Activated naive CD8-positive, alpha-beta T cell (primary cell): ENCODE data around the gene ESRRA.

Source experiments
- H3K27ac Mint-ChIP-seq: one replicate; pipeline ENCODE4 v1.8.0; 2021; ENCODE audit warnings: mixed read lengths
- H3K27me3 Mint-ChIP-seq: one replicate; pipeline ENCODE4 v1.8.0; 2021; ENCODE audit warnings: mixed read lengths
- H3K36me3 Mint-ChIP-seq: one replicate; pipeline ENCODE4 v1.8.0; 2021; ENCODE audit warnings: mixed read lengths
- H3K4me1 Mint-ChIP-seq: one replicate; pipeline ENCODE4 v1.8.0; 2021; ENCODE audit warnings: low read depth, mixed read lengths
- H3K4me3 Mint-ChIP-seq: one replicate; pipeline ENCODE4 v1.8.0; 2021; ENCODE audit warnings: mild to moderate bottlenecking, mixed read lengths
- H3K9me3 Mint-ChIP-seq: one replicate; pipeline ENCODE4 v1.8.0; 2021; ENCODE audit warnings: low read depth, mixed read lengths

Gene ESRRA

GRCh38 chr11:64352995-64353714 is 47.8 kb downstream of the ESRRA start:
- Mint-ChIP-seq H3K4me1 (peaks cover 12% of the 10 kb centered on the region), H3K36me3 (no peaks in the 10 kb centered on the region), H3K27ac (no peak overlapping the region)

DNA sequence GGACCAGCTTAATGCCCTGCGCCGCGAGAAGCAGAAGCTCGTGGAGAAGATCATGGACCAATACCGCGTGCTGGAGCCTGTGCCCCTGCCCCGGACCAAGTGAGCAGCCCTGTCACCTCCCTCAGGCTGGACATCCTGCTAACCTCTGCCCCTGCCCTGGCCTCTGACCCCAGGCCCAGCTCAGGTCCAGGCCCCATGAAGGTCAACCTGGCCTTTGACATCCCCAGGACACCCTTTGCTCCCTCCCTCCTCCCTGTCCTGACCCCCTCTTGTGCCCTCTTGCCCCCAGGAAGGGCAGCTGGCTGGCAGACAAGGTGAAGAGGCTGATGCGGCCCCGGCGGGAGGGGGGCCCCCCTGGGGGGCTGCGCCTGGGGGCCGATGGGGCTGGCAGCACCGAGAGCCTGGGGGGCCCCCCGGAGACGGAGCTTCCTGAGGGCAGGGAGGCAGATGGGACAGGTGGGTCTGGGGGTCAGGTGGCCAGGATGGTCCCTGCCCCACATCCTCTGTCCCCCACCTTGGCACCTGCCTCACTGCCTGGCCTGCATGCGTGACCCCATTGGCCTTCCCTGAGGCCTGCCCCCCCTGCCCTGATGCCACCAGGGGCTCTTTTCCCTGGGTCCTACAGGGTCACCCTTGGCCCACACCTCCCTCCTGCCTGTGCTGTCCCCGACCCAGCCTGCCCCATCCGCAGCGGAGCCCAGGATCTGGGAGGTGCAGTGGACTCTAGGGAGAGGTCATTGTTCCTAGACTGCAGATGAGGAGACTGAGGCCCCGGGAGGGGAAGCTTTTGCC is 48.6 kb downstream of the ESRRA start:
- no peaks in the 10 kb centered on the region for H3K27me3 Mint-ChIP-seq
- H3K9me3 Mint-ChIP-seq, result no peaks in the 10 kb centered on the region
- H3K4me3 Mint-ChIP-seq, result no peak overlapping the region
- peaks cover 13% of the 10 kb centered on the region for H3K4me1 Mint-ChIP-seq
- no peaks in the 10 kb centered on the region for H3K36me3 Mint-ChIP-seq
- H3K27ac Mint-ChIP-seq, result no peak overlapping the region

More at GRCh38 chr11:64352995-64353714, 47.8 kb downstream of the ESRRA start:
- Mint-ChIP-seq H3K9me3 (no peaks in the 10 kb centered on the region), H3K4me3 (no peak overlapping the region), H3K27me3 (no peaks in the 10 kb centered on the region)

GRCh38 chr11:64355078-64355940 is 50.0 kb downstream of the ESRRA start:
- H3K4me3 Mint-ChIP-seq, result no peak overlapping the region
- H3K9me3 Mint-ChIP-seq, result no peaks in the 10 kb centered on the region
- no peak overlapping the region for H3K27ac Mint-ChIP-seq
- peaks cover 23% of the 10 kb centered on the region for H3K4me1 Mint-ChIP-seq
- H3K27me3 Mint-ChIP-seq, result no peaks in the 10 kb centered on the region
- H3K36me3 Mint-ChIP-seq, result no peaks in the 10 kb centered on the region

GRCh38 chr11:64356498-64357411 is 51.4 kb downstream of the ESRRA start:
- Mint-ChIP-seq H3K27me3 (no peaks in the 10 kb centered on the region), H3K9me3 (no peaks in the 10 kb centered on the region), H3K4me1 (peaks cover 24% of the 10 kb centered on the region), H3K4me3 (peak overlapping the region; percentile 60), H3K27ac (no peak overlapping the region), H3K36me3 (no peaks in the 10 kb centered on the region)

- no peaks in the 10 kb centered on the region for H3K36me3 Mint-ChIP-seq
- H3K27ac Mint-ChIP-seq, result no peak overlapping the region
- H3K9me3 Mint-ChIP-seq, result no peaks in the 10 kb centered on the region
- H3K4me1 Mint-ChIP-seq, result peaks cover 24% of the 10 kb centered on the region
- H3K4me3 Mint-ChIP-seq, result no peak overlapping the region
- H3K27me3 Mint-ChIP-seq, result no peaks in the 10 kb centered on the region
These were observed 52.1 kb downstream of the ESRRA start for GRCh38 chr11:64357446-64357845.

- no peaks in the 10 kb centered on the region for H3K27me3 Mint-ChIP-seq
- peak overlapping the region; percentile 65 for H3K4me3 Mint-ChIP-seq
These were observed 52.7 kb downstream of the ESRRA start for GRCh38 chr11:64357904-64358535.

DNA sequence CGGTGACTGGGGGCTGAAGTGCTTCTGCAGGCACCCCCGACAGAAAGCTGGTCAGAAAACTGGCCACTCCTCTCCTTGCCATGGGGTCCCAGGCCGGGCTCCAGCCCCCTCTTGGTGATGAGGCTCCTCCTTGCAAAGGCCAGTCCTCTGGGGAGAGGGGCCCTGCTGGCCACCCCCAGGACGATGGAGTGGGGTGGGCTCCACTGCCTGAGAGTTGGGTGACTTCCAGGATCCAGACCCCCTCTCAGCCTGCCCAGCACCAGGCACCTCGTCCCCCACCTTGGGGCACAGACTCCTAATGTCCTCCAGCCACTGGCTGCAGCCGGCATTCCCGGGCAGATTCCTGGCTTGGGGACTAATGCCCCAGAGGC is 53.2 kb downstream of the ESRRA start:
- Mint-ChIP-seq H3K27ac (no peak overlapping the region), H3K4me3 (peak overlapping the region; percentile 65), H3K9me3 (no peaks in the 10 kb centered on the region), H3K36me3 (no peaks in the 10 kb centered on the region), H3K4me1 (peaks cover 24% of the 10 kb centered on the region), H3K27me3 (no peaks in the 10 kb centered on the region)

More at GRCh38 chr11:64357904-64358535, 52.7 kb downstream of the ESRRA start:
- no peaks in the 10 kb centered on the region for H3K36me3 Mint-ChIP-seq
- H3K9me3 Mint-ChIP-seq, result no peaks in the 10 kb centered on the region
- H3K27ac Mint-ChIP-seq, result no peak overlapping the region
- peaks cover 24% of the 10 kb centered on the region for H3K4me1 Mint-ChIP-seq

DNA sequence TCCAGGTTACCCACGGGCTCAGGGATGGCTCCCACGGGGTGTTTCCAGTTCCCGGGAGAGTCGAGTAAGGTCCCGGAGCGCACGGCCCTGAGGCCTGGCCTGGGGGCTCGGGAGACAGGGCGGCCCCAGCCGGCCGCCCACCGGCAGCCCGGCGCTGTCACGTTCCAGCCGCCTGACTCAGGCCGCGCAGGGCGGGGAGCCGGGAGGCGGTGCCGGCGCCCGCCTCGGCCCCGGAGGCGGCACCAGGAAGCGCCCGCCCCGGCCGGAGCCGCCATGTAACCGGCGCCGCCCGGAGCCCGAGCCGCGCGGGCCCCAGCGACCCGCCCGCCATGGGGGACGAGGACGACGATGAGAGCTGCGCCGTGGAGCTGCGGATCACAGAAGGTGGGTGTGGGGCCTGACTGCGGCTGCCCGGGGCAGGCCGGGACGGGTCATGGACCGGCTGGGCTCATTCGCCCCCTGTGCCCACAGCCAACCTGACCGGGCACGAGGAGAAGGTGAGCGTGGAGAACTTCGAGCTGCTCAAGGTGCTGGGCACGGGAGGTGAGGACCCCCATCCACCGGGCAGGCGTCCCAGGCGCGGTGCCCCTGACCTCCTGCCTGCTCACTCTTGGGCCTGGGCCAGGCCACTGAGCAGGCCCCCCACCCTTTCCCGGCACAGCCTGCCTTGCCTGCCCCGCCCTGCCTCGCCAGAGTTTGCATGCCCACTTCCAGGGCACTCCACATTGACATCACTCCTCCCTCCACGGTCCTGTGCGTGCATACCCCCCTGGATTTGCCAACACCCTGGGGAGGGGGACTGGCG is 53.8 kb downstream of the ESRRA start, which contains the start of gene RPS6KA4:
Gene RPS6KA4, plus strand, starts transcription at position 256 of the 805 bp plus-strand sequence. Its CDS starts 74 bp downstream, at position 330.
- Mint-ChIP-seq H3K27me3 (no peaks in the 10 kb centered on the region), H3K4me1 (peaks cover 24% of the 10 kb centered on the region), H3K4me3 (peak within 1 kb of the TSS; percentile 90), H3K9me3 (no peaks in the 10 kb centered on the region), H3K27ac (peak within 1 kb of the TSS; percentile 50), H3K36me3 (no peaks in the 10 kb centered on the region)

- peaks cover 24% of the 10 kb centered on the region for H3K4me1 Mint-ChIP-seq
- H3K27ac Mint-ChIP-seq, result peak overlapping the region; percentile 50
- peaks cover 3% of the 10 kb centered on the region for H3K36me3 Mint-ChIP-seq
- H3K9me3 Mint-ChIP-seq, result no peaks in the 10 kb centered on the region
- H3K4me3 Mint-ChIP-seq, result peak overlapping the region; percentile 90
- H3K27me3 Mint-ChIP-seq, result no peaks in the 10 kb centered on the region
These were observed 54.6 kb downstream of the ESRRA start for GRCh38 chr11:64359712-64360445.

DNA sequence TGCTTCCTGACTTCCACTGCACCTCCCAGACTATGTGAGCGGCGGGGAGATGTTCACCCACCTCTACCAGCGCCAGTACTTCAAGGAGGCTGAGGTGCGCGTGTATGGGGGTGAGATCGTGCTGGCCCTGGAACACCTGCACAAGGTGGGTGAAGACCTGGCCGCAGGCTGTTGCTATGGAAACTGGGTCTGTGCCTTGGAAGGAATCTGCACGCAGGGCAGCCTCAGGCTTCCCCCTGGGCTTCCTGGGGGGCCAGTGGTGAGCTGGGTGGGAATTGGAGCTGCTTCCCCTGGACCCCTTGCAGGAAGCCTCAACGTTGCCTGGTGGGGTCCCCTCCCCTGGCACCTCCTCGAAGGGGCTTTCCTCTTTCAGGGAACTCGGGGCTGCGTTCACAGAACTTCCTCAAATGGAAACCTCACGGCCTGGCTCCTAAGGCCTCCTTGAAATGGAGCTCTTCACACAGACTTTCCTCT is 55.2 kb downstream of the ESRRA start:
- H3K9me3 Mint-ChIP-seq, result no peaks in the 10 kb centered on the region
- peaks cover 24% of the 10 kb centered on the region for H3K4me1 Mint-ChIP-seq
- H3K27ac Mint-ChIP-seq, result no peak overlapping the region
- H3K36me3 Mint-ChIP-seq, result peaks cover 3% of the 10 kb centered on the region
- H3K4me3 Mint-ChIP-seq, result peak overlapping the region; percentile 90
- H3K27me3 Mint-ChIP-seq, result no peaks in the 10 kb centered on the region

- no peaks in the 10 kb centered on the region for H3K27me3 Mint-ChIP-seq
- no peak overlapping the region for H3K4me3 Mint-ChIP-seq
These were observed 56.3 kb downstream of the ESRRA start for GRCh38 chr11:64361659-64362058.

GRCh38 chr11:64362339-64362738 is 57.0 kb downstream of the ESRRA start:
- Mint-ChIP-seq H3K27me3 (no peaks in the 10 kb centered on the region), H3K4me1 (peaks cover 20% of the 10 kb centered on the region), H3K36me3 (peaks cover 8% of the 10 kb centered on the region), H3K27ac (peak overlapping the region; percentile 10), H3K9me3 (no peaks in the 10 kb centered on the region), H3K4me3 (no peak overlapping the region)

More at GRCh38 chr11:64361659-64362058, 56.3 kb downstream of the ESRRA start:
- H3K9me3 Mint-ChIP-seq, result no peaks in the 10 kb centered on the region
- peaks cover 21% of the 10 kb centered on the region for H3K4me1 Mint-ChIP-seq
- peaks cover 5% of the 10 kb centered on the region for H3K36me3 Mint-ChIP-seq
- no peak overlapping the region for H3K27ac Mint-ChIP-seq
